Astrocyte (in vitro differentiated cells and primary cell): ENCODE measurements around the gene TH. TPM values are rescaled to one million over a fixed set of nuclear protein-coding genes. Genes with fewer than 3 reads are reported as not detected.

Experiments
- DNase-seq: peaks from one replicate; pipeline ENCODE4 v3.0.0-alpha.2; 2010; ENCODE audit warnings: low read depth
- FAIRE-seq: peaks from 2 replicates; lab custom pipeline; 2011; peaks lifted over from hg19 to GRCh38; lab: Jason Lieb, UNC
- H2AFZ ChIP-seq: 2 replicates; pipeline ENCODE4 v1.6.0; 2012; ENCODE audit warnings: low read depth, low read length, inconsistent platforms
- H3K27ac ChIP-seq: 2 replicates; pipeline ENCODE4 v1.5.1; 2011; ENCODE audit warnings: low read depth, low read length, inconsistent platforms
- H3K27me3 ChIP-seq: 2 replicates; pipeline ENCODE4 v1.6.0; 2011; ENCODE audit warnings: low read length, inconsistent platforms; ENCODE audit not compliant: insufficient read depth
- H3K36me3 ChIP-seq: 2 replicates; pipeline ENCODE4 v1.5.1; 2011; ENCODE audit warnings: low read length, inconsistent platforms; ENCODE audit not compliant: insufficient read depth
- H3K4me1 ChIP-seq: 2 replicates; pipeline ENCODE4 v1.5.1; 2011; ENCODE audit warnings: low read length, inconsistent platforms; ENCODE audit not compliant: insufficient read depth
- H3K4me2 ChIP-seq: 2 replicates; pipeline ENCODE4 v1.6.0; 2012; ENCODE audit warnings: low read length, inconsistent platforms
- H3K4me3 ChIP-seq: 2 replicates; pipeline ENCODE4 v1.5.1; 2011; ENCODE audit warnings: low read depth, mild to moderate bottlenecking, low read length, inconsistent platforms; ENCODE audit not compliant: insufficient read depth
- H3K79me2 ChIP-seq: 2 replicates; pipeline ENCODE4 v1.6.0; 2012; ENCODE audit warnings: mild to moderate bottlenecking, low read length, inconsistent platforms; ENCODE audit not compliant: insufficient read depth
- H3K9ac ChIP-seq: 2 replicates; pipeline ENCODE4 v1.6.0; 2012; ENCODE audit warnings: mild to moderate bottlenecking, low read length, inconsistent platforms
- H3K9me3 ChIP-seq: 2 replicates; pipeline ENCODE4 v1.5.1; 2012; ENCODE audit warnings: low read depth, mild to moderate bottlenecking, low read length, inconsistent platforms; ENCODE audit not compliant: insufficient read depth
- H4K20me1 ChIP-seq: 2 replicates; pipeline ENCODE4 v1.6.0; 2012; ENCODE audit warnings: low read length, inconsistent platforms; ENCODE audit not compliant: insufficient read depth
- H3K27ac Mint-ChIP-seq: one replicate; pipeline ENCODE4 v1.8.0; 2021; ENCODE audit warnings: mild to moderate bottlenecking, mixed read lengths; ENCODE audit not compliant: unreplicated experiment
- H3K27me3 Mint-ChIP-seq: one replicate; pipeline ENCODE4 v1.8.0; 2021; ENCODE audit warnings: low read depth, mixed read lengths; ENCODE audit not compliant: unreplicated experiment
- H3K36me3 Mint-ChIP-seq: one replicate; pipeline ENCODE4 v1.8.0; 2021; ENCODE audit warnings: low read depth, mixed read lengths; ENCODE audit not compliant: unreplicated experiment
- H3K4me1 Mint-ChIP-seq: one replicate; pipeline ENCODE4 v1.8.0; 2021; ENCODE audit warnings: low read depth, mixed read lengths; ENCODE audit not compliant: unreplicated experiment
- H3K4me3 Mint-ChIP-seq: one replicate; pipeline ENCODE4 v1.8.0; 2021; ENCODE audit warnings: mild to moderate bottlenecking, moderate library complexity, mixed read lengths; ENCODE audit not compliant: unreplicated experiment
- H3K9me3 Mint-ChIP-seq: one replicate; pipeline ENCODE4 v1.8.0; 2021; ENCODE audit warnings: mild to moderate bottlenecking, mixed read lengths; ENCODE audit not compliant: unreplicated experiment
- EZH2 ChIP-seq: IDR thresholded peaks from 2 replicates; pipeline ENCODE4 v1.6.1; 2012; ENCODE audit warnings: mild to moderate bottlenecking, low read length, inconsistent platforms; ENCODE audit not compliant: insufficient read depth
- total RNA-seq: library from RNA; stranded (reverse); gene quantifications from 2 replicates; pipeline ENCODE4 v1.2.1, GENCODE V29; 2021
- TF ChIP-seq, protein P1 (sequence below): IDR thresholded peaks from 2 replicates; pipeline ENCODE4 v1.5.1; 2011; ENCODE audit warnings: low read depth, mild to moderate bottlenecking, inconsistent platforms, low read length, moderate library complexity; ENCODE audit not compliant: insufficient read depth

Gene TH
- total RNA-seq, 1 donor from 2014 or later = not detected

DNA sequence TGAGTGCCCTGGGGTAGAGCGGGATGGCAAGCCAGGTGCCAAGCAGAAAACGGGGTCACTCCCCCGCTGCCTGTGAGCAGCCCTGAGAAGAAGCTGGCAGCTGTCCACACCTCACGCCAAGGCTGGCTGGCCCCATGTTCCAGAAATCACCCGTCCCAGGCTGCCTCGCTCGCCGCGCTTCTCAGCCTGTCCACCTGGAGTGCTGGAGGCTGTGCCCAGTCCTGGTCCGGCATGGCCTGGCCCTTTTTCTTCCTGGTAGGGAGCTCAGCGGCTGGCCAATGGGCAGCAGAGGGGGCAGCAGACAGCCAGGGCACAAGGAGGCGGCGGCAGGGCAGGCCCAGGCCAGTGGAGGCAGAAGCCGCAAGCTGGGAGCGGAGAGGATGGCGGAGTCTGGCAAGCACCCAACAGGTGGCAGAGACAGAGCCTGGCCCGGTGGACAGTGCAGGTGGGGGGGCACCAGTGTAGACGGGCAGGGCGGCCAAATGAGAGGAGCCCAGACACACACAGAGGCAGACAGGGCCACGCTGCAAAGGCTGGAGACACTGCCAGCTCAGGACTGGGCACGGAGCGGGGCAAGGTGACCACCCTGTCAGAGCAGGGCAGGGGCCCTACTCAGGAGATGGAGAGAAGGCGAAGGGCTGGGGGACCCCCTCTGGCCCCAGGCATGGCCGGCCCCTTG, 37.2 kb upstream of the TH start:
- Histone ChIP-seq H3K9ac (no peak overlapping the region), H3K27ac (no peak overlapping the region), H3K36me3 (no peaks in the 10 kb centered on the region), H3K4me2 (no peak overlapping the region), H3K27me3 (peaks cover 9% of the 10 kb centered on the region), H3K4me1 (no peaks in the 10 kb centered on the region), H4K20me1 (no peaks in the 10 kb centered on the region), H3K4me3 (no peak overlapping the region), H2AFZ (no peak overlapping the region), H3K79me2 (no peaks in the 10 kb centered on the region), H3K9me3 (no peaks in the 10 kb centered on the region)
- TF ChIP-seq, protein P1, sequence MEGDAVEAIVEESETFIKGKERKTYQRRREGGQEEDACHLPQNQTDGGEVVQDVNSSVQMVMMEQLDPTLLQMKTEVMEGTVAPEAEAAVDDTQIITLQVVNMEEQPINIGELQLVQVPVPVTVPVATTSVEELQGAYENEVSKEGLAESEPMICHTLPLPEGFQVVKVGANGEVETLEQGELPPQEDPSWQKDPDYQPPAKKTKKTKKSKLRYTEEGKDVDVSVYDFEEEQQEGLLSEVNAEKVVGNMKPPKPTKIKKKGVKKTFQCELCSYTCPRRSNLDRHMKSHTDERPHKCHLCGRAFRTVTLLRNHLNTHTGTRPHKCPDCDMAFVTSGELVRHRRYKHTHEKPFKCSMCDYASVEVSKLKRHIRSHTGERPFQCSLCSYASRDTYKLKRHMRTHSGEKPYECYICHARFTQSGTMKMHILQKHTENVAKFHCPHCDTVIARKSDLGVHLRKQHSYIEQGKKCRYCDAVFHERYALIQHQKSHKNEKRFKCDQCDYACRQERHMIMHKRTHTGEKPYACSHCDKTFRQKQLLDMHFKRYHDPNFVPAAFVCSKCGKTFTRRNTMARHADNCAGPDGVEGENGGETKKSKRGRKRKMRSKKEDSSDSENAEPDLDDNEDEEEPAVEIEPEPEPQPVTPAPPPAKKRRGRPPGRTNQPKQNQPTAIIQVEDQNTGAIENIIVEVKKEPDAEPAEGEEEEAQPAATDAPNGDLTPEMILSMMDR = no peak
- TF ChIP-seq EZH2 = no peak
- Mint-ChIP-seq H3K27me3 (peaks cover 38% of the 10 kb centered on the region), H3K4me1 (peaks cover 2% of the 10 kb centered on the region), H3K4me3 (no peak overlapping the region), H3K27ac (no peak overlapping the region), H3K9me3 (no peaks in the 10 kb centered on the region), H3K36me3 (no peaks in the 10 kb centered on the region)
- FAIRE-seq (no peak), DNase-seq (no peak)

GRCh38 chr11:2207773-2208621, 36.4 kb upstream of the TH start:
- peaks cover 31% of the 10 kb centered on the region for H3K27me3 Mint-ChIP-seq
- no peaks in the 10 kb centered on the region for H3K36me3 Mint-ChIP-seq
- no peak overlapping the region for H2AFZ ChIP-seq
- H3K4me3 ChIP-seq = no peak overlapping the region
- no peaks in the 10 kb centered on the region for H3K36me3 ChIP-seq
- DNase-seq = no peak
- FAIRE-seq = no peak
- no peaks in the 10 kb centered on the region for H3K4me1 ChIP-seq
- no peaks in the 10 kb centered on the region for H3K9me3 ChIP-seq
- H3K27me3 ChIP-seq = peaks cover 5% of the 10 kb centered on the region
- H3K9ac ChIP-seq = no peak overlapping the region
- no peak overlapping the region for H3K4me2 ChIP-seq
- TF ChIP-seq EZH2 = no peak
- TF ChIP-seq, protein P1 = no peak
- H3K27ac Mint-ChIP-seq = no peak overlapping the region
- no peaks in the 10 kb centered on the region for H3K79me2 ChIP-seq
- no peak overlapping the region for H3K27ac ChIP-seq
- H4K20me1 ChIP-seq = no peaks in the 10 kb centered on the region
- no peak overlapping the region for H3K4me3 Mint-ChIP-seq
- H3K4me1 Mint-ChIP-seq = no peaks in the 10 kb centered on the region
- no peaks in the 10 kb centered on the region for H3K9me3 Mint-ChIP-seq

DNA sequence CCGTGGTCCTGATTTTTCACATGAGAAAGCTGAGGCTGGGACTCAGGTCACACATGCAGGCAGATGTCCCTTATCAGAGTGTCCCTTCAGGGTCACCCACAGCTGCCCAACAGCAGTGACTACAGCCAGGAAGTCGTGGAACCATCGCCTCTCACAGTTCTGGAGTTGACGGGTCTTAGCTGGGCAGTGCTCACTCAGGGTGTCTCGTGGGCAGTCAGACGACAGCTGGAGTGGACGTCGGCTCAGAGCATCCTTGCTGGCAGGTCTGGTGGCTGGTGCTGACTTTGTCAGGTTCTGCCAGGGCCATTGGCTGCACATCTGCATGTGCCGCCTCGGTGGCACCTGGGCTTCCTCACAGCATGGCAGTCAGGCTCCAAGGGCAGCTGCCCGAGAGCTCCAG, 35.6 kb upstream of the TH start:
- Histone ChIP-seq H3K9me3 (no peaks in the 10 kb centered on the region), H3K79me2 (no peaks in the 10 kb centered on the region), H3K4me2 (no peak overlapping the region), H4K20me1 (no peaks in the 10 kb centered on the region), H3K27me3 (peaks cover 3% of the 10 kb centered on the region), H3K27ac (no peak overlapping the region), H3K36me3 (no peaks in the 10 kb centered on the region), H2AFZ (no peak overlapping the region), H3K4me1 (no peaks in the 10 kb centered on the region), H3K4me3 (no peak overlapping the region), H3K9ac (no peak overlapping the region)
- H3K9me3 Mint-ChIP-seq = no peaks in the 10 kb centered on the region
- no peak overlapping the region for H3K4me3 Mint-ChIP-seq
- no peak overlapping the region for H3K27ac Mint-ChIP-seq
- H3K27me3 Mint-ChIP-seq = peaks cover 30% of the 10 kb centered on the region
- TF ChIP-seq EZH2 = no peak
- TF ChIP-seq, protein P1 = no peak
- DNase-seq (no peak), FAIRE-seq (no peak)
- no peaks in the 10 kb centered on the region for H3K36me3 Mint-ChIP-seq
- no peaks in the 10 kb centered on the region for H3K4me1 Mint-ChIP-seq
